H1 (cell line): ENCODE measurements around the gene ITIH1. TPM values are rescaled to one million over a fixed set of nuclear protein-coding genes. Genes with fewer than 3 reads are reported as not detected.

Experiments
- BACH1 ChIP-seq: IDR thresholded peaks from 2 replicates; pipeline ENCODE4 v1.6.1; 2012; ENCODE audit warnings: low read length, improper control_type of control experiment
- BRCA1 ChIP-seq: IDR thresholded peaks from 2 replicates; pipeline ENCODE4 v1.6.1; 2012; ENCODE audit warnings: low read depth, low read length, improper control_type of control experiment
- CBX5 ChIP-seq: fragments of 300-800, 300-1000 bp; sonication (generic); IDR thresholded peaks from 2 replicates; pipeline ENCODE4 v1.7.1; 2016; ENCODE audit warnings: antibody characterized with exemption, low read length, low read depth
- CTBP2 ChIP-seq: IDR thresholded peaks from 2 replicates; pipeline ENCODE4 v1.7.0; 2011; ENCODE audit warnings: borderline replicate concordance, mild to moderate bottlenecking, moderate library complexity, mixed read lengths, low read length; ENCODE audit not compliant: insufficient read depth, insufficient read length
- EGR1 ChIP-seq: IDR thresholded peaks from 2 replicates; pipeline ENCODE4 v1.6.1; 2011; ENCODE audit warnings: low read depth, low read length, borderline replicate concordance
- GABPA ChIP-seq: IDR thresholded peaks from 2 replicates; pipeline ENCODE4 v1.6.1; 2011; ENCODE audit warnings: mild to moderate bottlenecking, low read length, moderate library complexity, borderline replicate concordance; ENCODE audit not compliant: insufficient read depth
- KDM5A ChIP-seq: fragments of 200-600 bp; IDR thresholded peaks from 2 replicates; pipeline ENCODE4 v1.7.1; 2012; ENCODE audit warnings: mild to moderate bottlenecking, low read length, inconsistent platforms, mixed read lengths
- NANOG ChIP-seq: IDR thresholded peaks from 2 replicates; pipeline ENCODE4 v1.6.1; 2011; ENCODE audit warnings: low read length, low read depth, mild to moderate bottlenecking, inconsistent platforms; ENCODE audit not compliant: insufficient read depth, poor library complexity, severe bottlenecking
- PHF8 ChIP-seq: fragments of 200-600 bp; sonication (generic); conservative IDR thresholded peaks from 2 replicates; pipeline ENCODE4 v1.7.1; 2012; ENCODE audit warnings: low read depth, mild to moderate bottlenecking, inconsistent platforms, low read length, moderate library complexity
- POLR2A ChIP-seq, 2 experiments: IDR thresholded peaks; 1 replicate in 1 of 2; 2 replicates in 1 of 2; pipeline ENCODE4 v1.6.1; 2011; ENCODE audit warnings: low read depth in 2 of 2, low read length in 2 of 2, mild to moderate bottlenecking in 2 of 2; ENCODE audit errors: control extremely low read depth in 1 of 2
- RAD21 ChIP-seq, 2 experiments: IDR thresholded peaks in 1 of 2; conservative IDR thresholded peaks in 1 of 2; 2 replicates each; pipeline ENCODE4 v1.6.1; 2011; ENCODE audit warnings: low read depth in 2 of 2, low read length in 2 of 2, improper control_type of control experiment in 1 of 2, inconsistent platforms in 1 of 2, mild to moderate bottlenecking in 1 of 2, moderate library complexity in 1 of 2
- RBBP5 ChIP-seq: IDR thresholded peaks from 2 replicates; pipeline ENCODE4 v1.7.1; 2012; ENCODE audit warnings: low read depth, mild to moderate bottlenecking, inconsistent platforms, low read length, moderate library complexity, borderline replicate concordance
- RNF2 ChIP-seq: fragments of 200-900, 300-1000 bp; sonication (generic); IDR thresholded peaks from 2 replicates; pipeline ENCODE4 v1.7.1; 2016; ENCODE audit warnings: borderline replicate concordance, low read depth, mild to moderate bottlenecking, antibody characterized with exemption, low read length; ENCODE audit not compliant: poor library complexity, severe bottlenecking; ENCODE audit errors: missing control alignments
- SIN3A ChIP-seq, 2 experiments: IDR thresholded peaks in 1 of 2; conservative IDR thresholded peaks in 1 of 2; 2 replicates each; pipeline ENCODE4 v1.6.1; 2011 to 2012; ENCODE audit warnings: low read length in 2 of 2, improper control_type of control experiment in 1 of 2, low read depth in 1 of 2, mild to moderate bottlenecking in 1 of 2
- SP2 ChIP-seq: IDR thresholded peaks from 2 replicates; pipeline ENCODE4 v1.6.1; 2012; ENCODE audit warnings: mild to moderate bottlenecking, low read length, inconsistent platforms
- SP4 ChIP-seq: IDR thresholded peaks from 2 replicates; pipeline ENCODE4 v1.6.1; 2012; ENCODE audit warnings: low read length, inconsistent platforms
- TAF1 ChIP-seq: IDR thresholded peaks from 2 replicates; pipeline ENCODE4 v1.6.1; 2011; ENCODE audit warnings: mild to moderate bottlenecking, low read depth, low read length
- polyA plus RNA-seq, 7 experiments: library from polyadenylated mRNA; depleted of rRNA in 3 of 7; stranded (reverse) in 5 of 7; unstranded in 2 of 7; fragments of >200 nt in 5 of 7; fragments of 200-250 nt in 2 of 7; gene quantifications; 1 replicate in 5 of 7; 2 replicates in 1 of 7; 4 replicates in 1 of 7; pipeline versions ENCODE4 v1.2.1 to v1.2.3, GENCODE V29; 2011 to 2013; ENCODE audit warnings: missing spikeins in 2 of 7, mixed read lengths in 2 of 7
- total RNA-seq: library from RNA; stranded (reverse); fragmentation: NEBNext Ultra II Directional; extraction: Animal tissue kit (Norgen Biotek cat#: 25700); gene quantifications from 2 replicates; pipeline ENCODE4 v1.2.1, GENCODE V29; 2021
- TF ChIP-seq, protein P1 (sequence below): IDR thresholded peaks from 2 replicates; pipeline ENCODE4 v1.6.1; 2012; ENCODE audit warnings: inconsistent platforms
- TF ChIP-seq, protein P2 (sequence below), 3 experiments: IDR thresholded peaks; 1 replicate in 2 of 3; 2 replicates in 1 of 3; pipeline versions ENCODE4 v1.5.1 to v1.6.1; 2011; ENCODE audit warnings: low read length in 3 of 3, mild to moderate bottlenecking in 3 of 3, inconsistent platforms in 2 of 3, low read depth in 1 of 3, moderate library complexity in 1 of 3; ENCODE audit not compliant: insufficient read depth in 1 of 3; ENCODE audit errors: control extremely low read depth in 1 of 3

Gene ITIH1
- total and polyA plus RNA-seq, 2 of the 8 experiments (the other 6 are each of a cell fraction or from before 2014, with no cell fraction given), result not detected

DNA sequence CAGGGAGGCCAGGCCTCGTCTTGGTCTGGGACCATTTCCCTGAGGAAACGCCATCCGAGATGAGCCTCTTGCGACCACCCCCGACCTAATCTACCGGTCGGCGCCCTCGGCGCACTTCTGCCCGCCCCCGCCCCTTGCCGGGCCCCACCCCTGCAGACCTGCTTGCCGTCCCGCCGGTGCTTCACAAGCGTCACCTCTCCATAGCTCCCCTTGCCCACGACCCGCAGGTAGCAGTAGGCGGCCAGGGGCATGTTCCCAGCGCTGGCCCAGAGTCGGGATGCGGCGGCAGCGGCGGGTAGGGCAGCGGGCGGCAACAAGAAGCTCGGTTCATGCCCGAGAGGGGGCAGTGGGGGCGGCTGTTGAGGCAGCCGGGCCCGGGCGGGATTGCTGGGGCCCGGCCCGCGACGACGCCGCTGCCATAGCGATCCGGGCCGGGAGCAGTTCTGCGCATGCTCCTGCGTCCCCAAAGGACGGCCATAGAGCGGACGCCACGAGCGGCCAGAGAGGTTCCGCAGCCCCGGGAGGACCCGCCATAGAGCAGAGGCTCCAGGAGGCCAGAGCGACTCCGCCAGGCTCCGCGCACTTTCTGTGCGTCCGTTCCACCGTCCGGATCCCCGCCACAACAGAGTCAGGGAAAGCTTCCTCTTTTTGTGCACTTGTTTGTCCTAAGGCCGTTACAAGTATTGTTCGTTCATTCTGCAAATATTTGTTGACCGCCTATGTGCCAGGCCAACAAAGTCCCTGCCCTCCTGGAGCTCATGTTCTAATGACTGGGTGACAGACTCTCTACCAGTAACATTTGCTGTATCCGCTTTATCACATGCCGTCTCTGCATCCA is 6.7 kb upstream of the ITIH1 start, which contains the start of gene NEK4 (continued):
- TF ChIP-seq TAF1 (peak; percentile 96), GABPA (no peak), SP2 (peak; percentile 88), BRCA1 (no peak), KDM5A (no peak; the same call in 1 of the 2 replicates), CTBP2 (no peak), SP4 (peak; percentile 54; the same call in 1 of the 2 replicates), RNF2 (no peak), RBBP5 (no peak), PHF8 (peak; percentile 91), NANOG (no peak), CBX5 (no peak), SIN3A (conservative IDR thresholded peaks at IDR 0.05 in 1 of 2, IDR thresholded peaks at IDR 0.05 in 1 of 2; ENCODE audit: low read depth in 1 of 2, low read length in 2 of 2) (peak; percentile 17 to 54; a peak in 2 of 4 replicates), BACH1 (no peak), RAD21 (IDR thresholded peaks at IDR 0.05 in 1 of 2, conservative IDR thresholded peaks at IDR 0.05 in 1 of 2; ENCODE audit: low read depth in 2 of 2, low read length in 2 of 2) (no peak), EGR1 (peak; percentile 30; the same call in 1 of the 2 replicates), POLR2A (IDR thresholded peaks at IDR 0.05; ENCODE audit: control extremely low read depth in 1 of 2, low read depth in 2 of 2, low read length in 2 of 2) (peak; percentile 82 to 94)
- TF ChIP-seq, protein P1, sequence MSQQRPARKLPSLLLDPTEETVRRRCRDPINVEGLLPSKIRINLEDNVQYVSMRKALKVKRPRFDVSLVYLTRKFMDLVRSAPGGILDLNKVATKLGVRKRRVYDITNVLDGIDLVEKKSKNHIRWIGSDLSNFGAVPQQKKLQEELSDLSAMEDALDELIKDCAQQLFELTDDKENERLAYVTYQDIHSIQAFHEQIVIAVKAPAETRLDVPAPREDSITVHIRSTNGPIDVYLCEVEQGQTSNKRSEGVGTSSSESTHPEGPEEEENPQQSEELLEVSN, result no peak; the same call in 1 of the 2 replicates
- TF ChIP-seq, protein P2, sequence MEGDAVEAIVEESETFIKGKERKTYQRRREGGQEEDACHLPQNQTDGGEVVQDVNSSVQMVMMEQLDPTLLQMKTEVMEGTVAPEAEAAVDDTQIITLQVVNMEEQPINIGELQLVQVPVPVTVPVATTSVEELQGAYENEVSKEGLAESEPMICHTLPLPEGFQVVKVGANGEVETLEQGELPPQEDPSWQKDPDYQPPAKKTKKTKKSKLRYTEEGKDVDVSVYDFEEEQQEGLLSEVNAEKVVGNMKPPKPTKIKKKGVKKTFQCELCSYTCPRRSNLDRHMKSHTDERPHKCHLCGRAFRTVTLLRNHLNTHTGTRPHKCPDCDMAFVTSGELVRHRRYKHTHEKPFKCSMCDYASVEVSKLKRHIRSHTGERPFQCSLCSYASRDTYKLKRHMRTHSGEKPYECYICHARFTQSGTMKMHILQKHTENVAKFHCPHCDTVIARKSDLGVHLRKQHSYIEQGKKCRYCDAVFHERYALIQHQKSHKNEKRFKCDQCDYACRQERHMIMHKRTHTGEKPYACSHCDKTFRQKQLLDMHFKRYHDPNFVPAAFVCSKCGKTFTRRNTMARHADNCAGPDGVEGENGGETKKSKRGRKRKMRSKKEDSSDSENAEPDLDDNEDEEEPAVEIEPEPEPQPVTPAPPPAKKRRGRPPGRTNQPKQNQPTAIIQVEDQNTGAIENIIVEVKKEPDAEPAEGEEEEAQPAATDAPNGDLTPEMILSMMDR (IDR thresholded peaks at IDR 0.05; ENCODE audit: control extremely low read depth in 1 of 3, insufficient read depth in 1 of 3, low read depth in 1 of 3, low read length in 3 of 3), result no peak
